ENCODE results near the gene DCXR.

The DCXR gene

GRCh38 chr17:82050761-82051641 is 13.5 kb upstream of the DCXR start:
- H3K23ac ChIP-seq (ENCODE audit: low read length in 2 of 2) = peak overlapping the region in 1 of 2 experiments; percentile 92
- no peaks in the 10 kb centered on the region for H3K9me3 ChIP-seq (ENCODE audit: control insufficient read depth, low read length)
- peak overlapping the region; percentile 89 for H3K9ac ChIP-seq (ENCODE audit: low read length)
- peaks cover 41% of the 10 kb centered on the region for H3K4me1 ChIP-seq (ENCODE audit: control insufficient read depth, insufficient read depth, low read depth, low read length)
- no peak for DNase-seq
- H3K36me3 ChIP-seq (ENCODE audit: control insufficient read depth in 1 of 2, insufficient read depth in 2 of 2, low read depth in 1 of 2, low read length in 2 of 2) = peaks cover 62 to 79% of the 10 kb centered on the region in 2 experiments
- no peaks in the 10 kb centered on the region for H3K27me3 ChIP-seq (ENCODE audit: control insufficient read depth in 1 of 2, insufficient read depth in 1 of 2, low read length in 2 of 2)
- no peak overlapping the region for H2BK15ac ChIP-seq (ENCODE audit: low read depth, poor library complexity, severe bottlenecking)
- H4K91ac ChIP-seq (ENCODE audit: low read length) = peak overlapping the region; percentile 23
- peak overlapping the region; percentile 83 for H2BK120ac ChIP-seq (ENCODE audit: low read depth, low read length)
- 29% methylated on average over 52 of the region's 79 CpGs for WGBS
- H3K4ac ChIP-seq (ENCODE audit: low read depth in 1 of 2, low read length in 2 of 2) = peak overlapping the region; percentile 50 to 87
- H2BK12ac ChIP-seq (ENCODE audit: low read length in 2 of 2) = peak overlapping the region in 1 of 2 experiments; percentile 96
- H3K18ac ChIP-seq (ENCODE audit: low read depth in 1 of 2, low read length in 2 of 2) = peak overlapping the region in 1 of 2 experiments; percentile 86
- no peak overlapping the region for H2BK5ac ChIP-seq (ENCODE audit: low read depth, low read length, poor library complexity, severe bottlenecking)
- peak overlapping the region; percentile 83 to 89 for H3K4me3 ChIP-seq (ENCODE audit: insufficient read depth in 1 of 2, low read depth in 1 of 2, low read length in 2 of 2)
- peak overlapping the region; percentile 62 for H3K4me2 ChIP-seq (ENCODE audit: low read length, poor library complexity, severe bottlenecking)
- H3K27ac ChIP-seq (ENCODE audit: low read length, poor library complexity, severe bottlenecking) = no peak overlapping the region
- H3K79me1 ChIP-seq (replicated peaks; ENCODE audit: low read length, poor library complexity, severe bottlenecking) = peaks cover 49% of the 10 kb centered on the region
- H4K8ac ChIP-seq (ENCODE audit: low read length) = peak overlapping the region; percentile 78
- H2AFZ ChIP-seq (ENCODE audit: low read depth, low read length) = no peak overlapping the region
- H2AK5ac ChIP-seq (ENCODE audit: low read length, severe bottlenecking) = peak overlapping the region; percentile 81
- peak overlapping the region in 1 of 2 experiments; percentile 93 for H3K14ac ChIP-seq (ENCODE audit: low read length in 2 of 2)

- H2BK12ac ChIP-seq (ENCODE audit: low read length in 2 of 2) = peak overlapping the region in 1 of 2 experiments; percentile 96
Observed at GRCh38 chr17:82050152-82050760, 12.8 kb upstream of the DCXR start.

GRCh38 chr17:82049521-82049971 is 12.0 kb upstream of the DCXR start:
- H3K79me1 ChIP-seq (replicated peaks; ENCODE audit: low read length, poor library complexity, severe bottlenecking) = peaks cover 36% of the 10 kb centered on the region
- no peak overlapping the region for H2BK15ac ChIP-seq (ENCODE audit: low read depth, poor library complexity, severe bottlenecking)
- no peaks in the 10 kb centered on the region for H3K27me3 ChIP-seq (ENCODE audit: control insufficient read depth in 1 of 2, insufficient read depth in 1 of 2, low read length in 2 of 2)
- 98% methylated on average over 13 of the region's 16 CpGs for WGBS
- H2AFZ ChIP-seq (ENCODE audit: low read depth, low read length) = no peak overlapping the region
- no peak overlapping the region for H3K4ac ChIP-seq (ENCODE audit: low read depth in 1 of 2, low read length in 2 of 2)
- H3K9me3 ChIP-seq (ENCODE audit: control insufficient read depth, low read length) = no peaks in the 10 kb centered on the region
- H3K14ac ChIP-seq (ENCODE audit: low read length in 2 of 2) = no peak overlapping the region
- no peak overlapping the region for H3K4me3 ChIP-seq (ENCODE audit: insufficient read depth in 1 of 2, low read depth in 1 of 2, low read length in 2 of 2)
- no peak overlapping the region for H2BK5ac ChIP-seq (ENCODE audit: low read depth, low read length, poor library complexity, severe bottlenecking)
- no peak overlapping the region for H3K18ac ChIP-seq (ENCODE audit: low read depth in 1 of 2, low read length in 2 of 2)
- DNase-seq = no peak
- H3K4me1 ChIP-seq (ENCODE audit: control insufficient read depth, insufficient read depth, low read depth, low read length) = peaks cover 34% of the 10 kb centered on the region
- H4K8ac ChIP-seq (ENCODE audit: low read length) = no peak overlapping the region
- H3K4me2 ChIP-seq (ENCODE audit: low read length, poor library complexity, severe bottlenecking) = no peak overlapping the region
- no peak overlapping the region for H2AK5ac ChIP-seq (ENCODE audit: low read length, severe bottlenecking)
- H3K23ac ChIP-seq (ENCODE audit: low read length in 2 of 2) = no peak overlapping the region
- no peak overlapping the region for H2BK120ac ChIP-seq (ENCODE audit: low read depth, low read length)
- H4K91ac ChIP-seq (ENCODE audit: low read length) = no peak overlapping the region
- no peak overlapping the region for H3K27ac ChIP-seq (ENCODE audit: low read length, poor library complexity, severe bottlenecking)
- no peak overlapping the region for H2BK12ac ChIP-seq (ENCODE audit: low read length in 2 of 2)
- peaks cover 49 to 66% of the 10 kb centered on the region in 2 experiments for H3K36me3 ChIP-seq (ENCODE audit: control insufficient read depth in 1 of 2, insufficient read depth in 2 of 2, low read depth in 1 of 2, low read length in 2 of 2)
- no peak overlapping the region for H3K9ac ChIP-seq (ENCODE audit: low read length)

More at GRCh38 chr17:82050152-82050760, 12.8 kb upstream of the DCXR start:
- no peaks in the 10 kb centered on the region for H3K9me3 ChIP-seq (ENCODE audit: control insufficient read depth, low read length)
- no peaks in the 10 kb centered on the region for H3K27me3 ChIP-seq (ENCODE audit: control insufficient read depth in 1 of 2, insufficient read depth in 1 of 2, low read length in 2 of 2)
- DNase-seq = no peak
- peaks cover 57 to 73% of the 10 kb centered on the region in 2 experiments for H3K36me3 ChIP-seq (ENCODE audit: control insufficient read depth in 1 of 2, insufficient read depth in 2 of 2, low read depth in 1 of 2, low read length in 2 of 2)
- H2BK5ac ChIP-seq (ENCODE audit: low read depth, low read length, poor library complexity, severe bottlenecking) = no peak overlapping the region
- H3K27ac ChIP-seq (ENCODE audit: low read length, poor library complexity, severe bottlenecking) = no peak overlapping the region
- H3K23ac ChIP-seq (ENCODE audit: low read length in 2 of 2) = peak overlapping the region in 1 of 2 experiments; percentile 92
- H3K14ac ChIP-seq (ENCODE audit: low read length in 2 of 2) = peak overlapping the region in 1 of 2 experiments; percentile 93
- no peak overlapping the region for H3K18ac ChIP-seq (ENCODE audit: low read depth in 1 of 2, low read length in 2 of 2)
- WGBS = 95% methylated on average over 28 of the region's 28 CpGs
- H4K91ac ChIP-seq (ENCODE audit: low read length) = no peak overlapping the region
- H3K4me2 ChIP-seq (ENCODE audit: low read length, poor library complexity, severe bottlenecking) = peak overlapping the region; percentile 62
- peak overlapping the region in 1 of 2 experiments; percentile 87 for H3K4ac ChIP-seq (ENCODE audit: low read depth in 1 of 2, low read length in 2 of 2)
- no peak overlapping the region for H2BK15ac ChIP-seq (ENCODE audit: low read depth, poor library complexity, severe bottlenecking)
- peak overlapping the region; percentile 81 for H2AK5ac ChIP-seq (ENCODE audit: low read length, severe bottlenecking)
- H2BK120ac ChIP-seq (ENCODE audit: low read depth, low read length) = no peak overlapping the region
- peaks cover 36% of the 10 kb centered on the region for H3K4me1 ChIP-seq (ENCODE audit: control insufficient read depth, insufficient read depth, low read depth, low read length)
- H3K79me1 ChIP-seq (replicated peaks; ENCODE audit: low read length, poor library complexity, severe bottlenecking) = peaks cover 43% of the 10 kb centered on the region
- no peak overlapping the region for H4K8ac ChIP-seq (ENCODE audit: low read length)
- H2AFZ ChIP-seq (ENCODE audit: low read depth, low read length) = no peak overlapping the region
- peak overlapping the region; percentile 83 to 89 for H3K4me3 ChIP-seq (ENCODE audit: insufficient read depth in 1 of 2, low read depth in 1 of 2, low read length in 2 of 2)
- peak overlapping the region; percentile 89 for H3K9ac ChIP-seq (ENCODE audit: low read length)

GRCh38 chr17:82049106-82049505 is 11.6 kb upstream of the DCXR start:
- Histone ChIP-seq H3K4me3 (ENCODE audit: insufficient read depth in 1 of 2, low read depth in 1 of 2, low read length in 2 of 2) (no peak overlapping the region), H2BK5ac (ENCODE audit: low read depth, low read length, poor library complexity, severe bottlenecking) (no peak overlapping the region), H3K14ac (ENCODE audit: low read length in 2 of 2) (no peak overlapping the region), H3K27ac (ENCODE audit: low read length, poor library complexity, severe bottlenecking) (no peak overlapping the region), H3K4me1 (ENCODE audit: control insufficient read depth, insufficient read depth, low read depth, low read length) (peaks cover 34% of the 10 kb centered on the region), H2AK5ac (ENCODE audit: low read length, severe bottlenecking) (no peak overlapping the region), H3K79me1 (replicated peaks; ENCODE audit: low read length, poor library complexity, severe bottlenecking) (peaks cover 32% of the 10 kb centered on the region), H3K9me3 (ENCODE audit: control insufficient read depth, low read length) (no peaks in the 10 kb centered on the region), H3K36me3 (ENCODE audit: control insufficient read depth in 1 of 2, insufficient read depth in 2 of 2, low read depth in 1 of 2, low read length in 2 of 2) (peaks cover 45 to 61% of the 10 kb centered on the region in 2 experiments), H3K18ac (ENCODE audit: low read depth in 1 of 2, low read length in 2 of 2) (no peak overlapping the region), H3K9ac (ENCODE audit: low read length) (no peak overlapping the region), H3K4me2 (ENCODE audit: low read length, poor library complexity, severe bottlenecking) (no peak overlapping the region), H2BK12ac (ENCODE audit: low read length in 2 of 2) (no peak overlapping the region), H3K4ac (ENCODE audit: low read depth in 1 of 2, low read length in 2 of 2) (no peak overlapping the region), H4K8ac (ENCODE audit: low read length) (no peak overlapping the region), H3K27me3 (ENCODE audit: control insufficient read depth in 1 of 2, insufficient read depth in 1 of 2, low read length in 2 of 2) (no peaks in the 10 kb centered on the region), H2BK15ac (ENCODE audit: low read depth, poor library complexity, severe bottlenecking) (no peak overlapping the region), H2AFZ (ENCODE audit: low read depth, low read length) (no peak overlapping the region), H2BK120ac (ENCODE audit: low read depth, low read length) (no peak overlapping the region), H4K91ac (ENCODE audit: low read length) (no peak overlapping the region), H3K23ac (ENCODE audit: low read length in 2 of 2) (no peak overlapping the region)
- DNase-seq = no peak
- whole genome bisulfite sequencing = 92% methylated on average over 7 of the region's 8 CpGs

Measured in mesenchymal stem cell (in vitro differentiated cells and primary cell).